Erythroblast (primary cell): Measurements from ENCODE around the gene AGMAT.

Source experiments
- GATA1 ChIP-seq: IDR thresholded peaks from 2 replicates; pipeline ENCODE4 v1.6.1; 2011; ENCODE audit warnings: low read depth, mild to moderate bottlenecking, control low read depth, low read length, moderate library complexity
- POLR2A ChIP-seq: IDR thresholded peaks from 2 replicates; pipeline ENCODE4 v1.6.1; 2011; ENCODE audit warnings: mild to moderate bottlenecking, low read length

- TF ChIP-seq POLR2A (peak; percentile 37), GATA1 (no peak)
Observed at GRCh38 chr1:15620155-15620545, 35.3 kb upstream of the AGMAT start.
